HepG2 (cell line): ENCODE data around the gene TBC1D16. TPM values are rescaled to one million over a fixed set of nuclear protein-coding genes. Genes with fewer than 3 reads are reported as not detected.
A peak's percentile ranks its signal among the peaks of the same experiment; 100 is the strongest.

Experiments
- MIXL1 ChIP-seq: IDR thresholded peaks from 2 replicates; pipeline ENCODE4 v1.6.1; 2016
- NCOR1 ChIP-seq: fragments of 200-600 bp; sonication (generic); IDR thresholded peaks from 2 replicates; pipeline ENCODE4 v1.7.0; 2017; ENCODE audit warnings: antibody characterized with exemption, low read length, borderline replicate concordance
- NFAT5 ChIP-seq: sonication (generic); formaldehyde crosslinking; IDR thresholded peaks from 2 replicates; pipeline ENCODE4 v1.4.0; 2020; ENCODE audit warnings: missing genetic modification reagents
- TERF1 ChIP-seq: sonication (generic); formaldehyde crosslinking; IDR thresholded peaks from 2 replicates; pipeline ENCODE4 v1.8.0; 2022; ENCODE audit warnings: mild to moderate bottlenecking, missing genetic modification reagents, moderate library complexity
- ZKSCAN5 ChIP-seq: sonication (generic); formaldehyde crosslinking; IDR thresholded peaks from 2 replicates; pipeline ENCODE4 v1.5.1; 2020; ENCODE audit warnings: mild to moderate bottlenecking, missing genetic modification reagents
- ZNF142 ChIP-seq: sonication (generic); formaldehyde crosslinking; IDR thresholded peaks from 2 replicates; pipeline ENCODE4 v1.4.0; 2020; ENCODE audit warnings: missing genetic modification reagents
- ZNF781 ChIP-seq: sonication (generic); formaldehyde crosslinking; IDR thresholded peaks from 2 replicates; pipeline ENCODE4 v1.5.1; 2020; ENCODE audit warnings: borderline replicate concordance, mild to moderate bottlenecking, missing genetic modification reagents; ENCODE audit errors: not compliant biosample characterization
- polyA plus RNA-seq, 8 experiments: library from polyadenylated mRNA; depleted of rRNA in 3 of 8; stranded (reverse) in 7 of 8; unstranded in 1 of 8; fragments of >200 nt; fragmentation: Illumina TruSeq in 4 of 8; extraction: Trizol in 4 of 8; gene quantifications; 2 replicates each; pipeline versions ENCODE4 v1.2.1 to v1.2.3, GENCODE V29; 2011 to 2016; ENCODE audit warnings: low read depth in 4 of 8, missing spikeins in 1 of 8, mixed read lengths in 1 of 8; ENCODE audit not compliant: insufficient read depth in 1 of 8
- total RNA-seq, 5 experiments: library from RNA; depleted of rRNA; stranded (reverse); fragments of >200 nt; fragmentation: Illumina TruSeq; extraction: Trizol; gene quantifications; 2 replicates each; pipeline ENCODE4 v1.2.3, GENCODE V29; 2016; ENCODE audit warnings: low read depth in 1 of 5

Gene TBC1D16
- total and polyA plus RNA-seq, 2 of the 13 experiments (the other 11 are each of a cell fraction or from before 2014, with no cell fraction given): 14.9 to 24.9 TPM

- TF ChIP-seq ZNF142 (CRISPR knock-in tag) (no peak), MIXL1 (CRISPR knock-in tag) (0 out of 2 replicates have a peak, but pooled peaks have one; percentile 43), ZNF781 (no peak), NCOR1 (peak; percentile 79; the same call in 1 of the 2 replicates), NFAT5 (CRISPR knock-in tag) (no peak), ZKSCAN5 (no peak), TERF1 (no peak)
These were observed 109.5 kb downstream of the TBC1D16 start (continued) for GRCh38 chr17:79926142-79926604.
